ENCODE results near the gene RBMS1. TPM values are rescaled to one million over a fixed set of nuclear protein-coding genes. Genes with fewer than 3 reads are reported as not detected.
A peak's percentile ranks its signal among the peaks of the same experiment; 100 is the strongest.

The RBMS1 gene
- total and polyA plus RNA-seq, 12 donors, result 22.6 to 77.7 (median 59.0) TPM

DNA sequence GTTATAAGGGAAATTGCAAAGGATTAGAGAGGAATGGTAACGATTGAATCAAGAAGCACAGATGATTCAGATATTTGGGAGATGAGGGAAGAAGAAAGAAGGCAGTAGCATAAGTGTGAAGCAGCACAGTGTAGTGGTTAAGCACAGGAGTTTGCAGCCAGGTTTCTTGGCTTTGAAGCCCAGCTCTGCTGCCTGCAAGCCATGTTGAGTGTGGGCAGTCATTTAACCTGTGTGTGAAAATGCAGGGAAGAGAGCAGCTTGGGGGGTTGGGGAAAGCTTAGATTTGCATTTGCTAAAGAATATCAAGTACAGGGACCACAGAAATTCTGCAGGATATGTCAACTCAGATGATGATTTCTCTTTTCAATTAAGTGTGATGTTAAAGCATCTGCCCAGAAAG lies 21.5 kb upstream of the RBMS1 start:
- ATAC-seq (no peak), DNase-seq (no peak)
- intact Hi-C loops (cut with DNase I), result no loop called here
- Histone ChIP-seq H3K4me1 (peaks cover 0 to 31% (median 6%) of the 10 kb centered on the region in 9 donors), H3K27me3 (no peaks in the 10 kb centered on the region), H3K4me3 (no peak overlapping the region), H3K9me3 (no peaks in the 10 kb centered on the region), H3K27ac (no peak overlapping the region), H3K36me3 (no peaks in the 10 kb centered on the region)
- WGBS, 2 donors, result 68 to 70% methylated on average over 1 of the region's 1 CpG
- TF ChIP-seq, protein P1, sequence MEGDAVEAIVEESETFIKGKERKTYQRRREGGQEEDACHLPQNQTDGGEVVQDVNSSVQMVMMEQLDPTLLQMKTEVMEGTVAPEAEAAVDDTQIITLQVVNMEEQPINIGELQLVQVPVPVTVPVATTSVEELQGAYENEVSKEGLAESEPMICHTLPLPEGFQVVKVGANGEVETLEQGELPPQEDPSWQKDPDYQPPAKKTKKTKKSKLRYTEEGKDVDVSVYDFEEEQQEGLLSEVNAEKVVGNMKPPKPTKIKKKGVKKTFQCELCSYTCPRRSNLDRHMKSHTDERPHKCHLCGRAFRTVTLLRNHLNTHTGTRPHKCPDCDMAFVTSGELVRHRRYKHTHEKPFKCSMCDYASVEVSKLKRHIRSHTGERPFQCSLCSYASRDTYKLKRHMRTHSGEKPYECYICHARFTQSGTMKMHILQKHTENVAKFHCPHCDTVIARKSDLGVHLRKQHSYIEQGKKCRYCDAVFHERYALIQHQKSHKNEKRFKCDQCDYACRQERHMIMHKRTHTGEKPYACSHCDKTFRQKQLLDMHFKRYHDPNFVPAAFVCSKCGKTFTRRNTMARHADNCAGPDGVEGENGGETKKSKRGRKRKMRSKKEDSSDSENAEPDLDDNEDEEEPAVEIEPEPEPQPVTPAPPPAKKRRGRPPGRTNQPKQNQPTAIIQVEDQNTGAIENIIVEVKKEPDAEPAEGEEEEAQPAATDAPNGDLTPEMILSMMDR (IDR thresholded peaks at IDR 0.05), result no peak

DNA sequence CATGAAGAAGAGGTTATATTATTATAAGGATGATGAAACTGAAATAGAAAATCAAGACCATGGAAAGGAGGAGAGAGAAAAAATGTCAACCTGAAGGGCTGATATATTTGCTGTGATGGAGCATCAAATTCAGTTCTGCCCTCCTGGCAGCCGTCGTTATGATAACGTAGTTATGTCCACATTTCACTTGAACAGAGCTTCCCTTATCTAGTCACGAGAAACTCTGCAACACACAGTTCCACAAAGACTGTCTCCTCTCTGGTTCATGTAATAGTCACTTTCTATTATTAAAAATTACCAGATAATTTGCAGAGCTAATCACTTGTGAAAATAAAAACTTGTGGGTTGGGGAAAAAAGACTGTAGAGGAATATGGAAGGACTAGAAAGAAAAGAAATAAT lies 19.5 kb upstream of the RBMS1 start:
- ATAC-seq (peak in 7 of 8 donors; percentile 43 to 91 (median 75)), DNase-seq (peak in 1 of 2 donors; percentile 29)
- H3K27me3 ChIP-seq, result no peaks in the 10 kb centered on the region
- peaks cover 0 to 31% (median 6%) of the 10 kb centered on the region in 9 donors for H3K4me1 ChIP-seq
- no peaks in the 10 kb centered on the region for H3K36me3 ChIP-seq
- TF ChIP-seq, protein P1 (IDR thresholded peaks at IDR 0.05), result no peak
- WGBS, 2 donors, result 41% methylated on average over 4 of the region's 4 CpGs
- H3K27ac ChIP-seq, result peak overlapping the region in 6 of 10 donors; percentile 18 to 76 (median 62)
- H3K4me3 ChIP-seq, result no peak overlapping the region
- intact Hi-C loops (cut with DNase I), result no loop called here
- H3K9me3 ChIP-seq, result no peaks in the 10 kb centered on the region

DNA sequence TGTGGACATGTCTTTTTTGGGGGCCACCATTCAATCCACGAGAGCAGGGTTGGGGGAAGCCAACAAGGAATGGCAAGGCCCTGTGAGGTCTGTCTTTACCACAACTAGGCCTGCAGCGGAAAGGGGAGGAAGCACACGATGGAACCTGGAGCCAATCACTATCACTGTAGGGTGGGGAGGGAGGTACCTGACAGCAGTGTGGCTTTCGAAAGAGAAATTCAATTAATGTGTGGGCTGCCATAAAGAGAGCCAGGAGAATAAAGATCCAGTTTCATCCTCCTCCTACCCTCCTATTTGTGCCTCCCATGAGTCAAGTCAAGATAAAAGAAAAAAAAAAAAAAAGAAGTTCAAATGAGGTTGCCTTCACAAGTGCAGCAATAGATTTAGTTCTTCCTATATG lies 18.9 kb upstream of the RBMS1 start:
- intact Hi-C loops (cut with DNase I), result no loop called here
- peak overlapping the region in 6 of 10 donors; percentile 18 to 76 (median 62) for H3K27ac ChIP-seq
- no peak overlapping the region for H3K4me3 ChIP-seq
- H3K4me1 ChIP-seq, result peaks cover 0 to 29% (median 6%) of the 10 kb centered on the region in 9 donors
- H3K36me3 ChIP-seq, result no peaks in the 10 kb centered on the region
- DNase-seq (no peak), ATAC-seq (peak in 2 of 8 donors; percentile 8 to 29)
- WGBS, 2 donors, result 82 to 89% methylated on average over 4 of the region's 4 CpGs
- TF ChIP-seq, protein P1 (IDR thresholded peaks at IDR 0.05), result no peak
- H3K9me3 ChIP-seq, result no peaks in the 10 kb centered on the region
- no peaks in the 10 kb centered on the region for H3K27me3 ChIP-seq

DNA sequence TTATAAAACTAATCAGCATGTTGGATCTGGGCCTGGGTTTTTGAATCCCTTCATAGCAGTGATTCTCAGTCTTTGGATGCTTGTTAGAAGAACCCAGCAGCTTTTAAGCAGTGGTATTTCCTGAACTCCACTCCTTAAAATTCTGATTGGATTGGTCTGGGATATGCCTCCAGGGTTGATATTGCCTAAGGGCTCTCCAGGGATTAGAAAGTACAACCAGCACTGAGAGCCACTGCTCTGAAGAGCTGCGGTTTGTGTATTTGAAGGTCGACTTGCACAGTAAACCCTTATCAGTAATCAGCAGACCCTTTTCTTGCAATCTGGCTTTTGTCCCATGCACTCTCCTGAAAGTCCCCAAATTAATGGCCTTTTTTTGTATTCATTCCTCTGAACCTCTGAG lies 17.0 kb upstream of the RBMS1 start:
- no peaks in the 10 kb centered on the region for H3K36me3 ChIP-seq
- H3K9me3 ChIP-seq, result no peaks in the 10 kb centered on the region
- no peak overlapping the region for H3K4me3 ChIP-seq
- no peaks in the 10 kb centered on the region for H3K27me3 ChIP-seq
- H3K4me1 ChIP-seq, result peaks cover 0 to 23% (median 8%) of the 10 kb centered on the region in 9 donors
- 20 to 22% methylated on average over 2 of the region's 2 CpGs for WGBS, 2 donors
- ATAC-seq (peak in 3 of 8 donors; percentile 58 to 59 (median 58)), DNase-seq (no peak)
- peak overlapping the region in 2 of 10 donors; percentile 9 to 21 for H3K27ac ChIP-seq
- TF ChIP-seq, protein P1 (IDR thresholded peaks at IDR 0.05), result no peak
- intact Hi-C loops (cut with DNase I), result no loop called here
